Measurements from ENCODE around the gene RTP3. TPM values are rescaled to one million over a fixed set of nuclear protein-coding genes. Genes with fewer than 3 reads are reported as not detected.

The RTP3 gene
- polyA plus RNA-seq, 1 of the 3 experiments (the other 2 are of a cell fraction) = not detected

DNA sequence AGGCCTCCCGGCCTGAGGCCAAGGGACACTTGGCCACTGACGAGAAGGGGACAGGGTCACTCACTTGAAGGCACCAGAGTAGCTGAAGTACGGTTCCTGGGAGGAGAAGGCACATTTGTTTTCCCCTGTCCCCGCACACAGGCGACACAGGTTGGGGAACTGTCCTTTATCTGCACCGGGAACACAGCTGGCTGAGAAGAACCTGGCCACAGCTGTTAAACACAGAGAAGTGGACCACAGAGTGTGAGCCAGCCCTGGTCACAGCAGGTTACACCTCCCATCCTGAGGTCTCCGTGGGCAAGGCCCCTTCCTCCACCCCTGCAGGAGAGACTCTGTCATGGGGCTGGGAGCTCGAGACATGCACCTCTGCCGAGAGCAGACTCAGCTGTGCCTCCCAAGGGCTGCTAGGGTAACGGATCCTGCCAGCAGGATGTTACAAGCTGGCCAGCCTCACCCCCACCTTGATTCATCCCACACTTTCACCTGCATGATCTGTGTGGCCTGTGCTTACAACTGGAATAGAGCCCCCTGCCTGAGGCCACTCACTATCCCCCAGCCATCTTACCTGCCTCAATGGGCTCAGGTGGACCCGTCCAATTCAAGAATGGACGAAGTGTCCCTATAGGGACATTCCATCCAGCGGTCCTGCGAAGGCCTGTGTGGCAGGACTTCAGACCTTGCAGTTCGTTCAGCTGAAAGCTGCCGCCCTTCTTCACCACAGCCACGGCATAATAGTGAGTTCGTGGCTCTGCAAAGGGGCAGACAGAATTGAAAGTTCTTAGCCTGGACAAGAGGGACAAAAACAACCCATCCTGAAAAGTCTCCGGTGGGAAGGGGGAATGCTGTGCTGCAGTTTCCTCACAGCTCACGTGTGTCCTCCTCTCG, 42.3 kb upstream of the RTP3 start:
- no peak overlapping the region for H3K4me2 ChIP-seq
- no peaks in the 10 kb centered on the region for H3K36me3 ChIP-seq (replicated peaks in 1 of 2; ENCODE audit: control insufficient read depth in 1 of 2, insufficient read depth in 2 of 2, low read length in 1 of 2)
- H3K27ac ChIP-seq (ENCODE audit: low read depth in 2 of 2, low read length in 1 of 2) = no peak overlapping the region
- no peak overlapping the region for H3K9ac ChIP-seq
- ChIA-PET CTCF (interaction anchor here (0.9 to 1.1 kb wide), 2 partner anchors 10 to 31 kb away, joined by 3 read pairs; partner anchors contain the start of gene LTF), POLR2A (no interaction called here)
- H3K79me2 ChIP-seq (ENCODE audit: insufficient read depth) = no peaks in the 10 kb centered on the region
- no peaks in the 10 kb centered on the region for H3K9me2 ChIP-seq
- no peak overlapping the region for H3K4me3 ChIP-seq (ENCODE audit: low read depth in 2 of 2, low read length in 1 of 2)
- 51% methylated on average over 13 of the region's 21 CpGs for WGBS (ENCODE audit: low lambda C conversion rate)
- H3K9me3 ChIP-seq = no peaks in the 10 kb centered on the region
- H3F3A ChIP-seq (replicated peaks; ENCODE audit: insufficient read depth) = no peaks in the 10 kb centered on the region
- no peaks in the 10 kb centered on the region for H4K20me1 ChIP-seq (ENCODE audit: insufficient read depth)
- TF ChIP-seq GATA2 (CRISPR knock-in tag; IDR thresholded peaks at IDR 0.05) = no peak
- TF ChIP-seq, protein P1, sequence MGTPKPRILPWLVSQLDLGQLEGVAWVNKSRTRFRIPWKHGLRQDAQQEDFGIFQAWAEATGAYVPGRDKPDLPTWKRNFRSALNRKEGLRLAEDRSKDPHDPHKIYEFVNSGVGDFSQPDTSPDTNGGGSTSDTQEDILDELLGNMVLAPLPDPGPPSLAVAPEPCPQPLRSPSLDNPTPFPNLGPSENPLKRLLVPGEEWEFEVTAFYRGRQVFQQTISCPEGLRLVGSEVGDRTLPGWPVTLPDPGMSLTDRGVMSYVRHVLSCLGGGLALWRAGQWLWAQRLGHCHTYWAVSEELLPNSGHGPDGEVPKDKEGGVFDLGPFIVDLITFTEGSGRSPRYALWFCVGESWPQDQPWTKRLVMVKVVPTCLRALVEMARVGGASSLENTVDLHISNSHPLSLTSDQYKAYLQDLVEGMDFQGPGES (IDR thresholded peaks at IDR 0.05; ENCODE audit: low read depth, low read length) = no peak
- TF ChIP-seq JUND (IDR thresholded peaks at IDR 0.05) = no peak
- no peak for TF ChIP-seq MXI1 (IDR thresholded peaks at IDR 0.05; ENCODE audit: low read depth, low read length)
- TF ChIP-seq, protein P2, sequence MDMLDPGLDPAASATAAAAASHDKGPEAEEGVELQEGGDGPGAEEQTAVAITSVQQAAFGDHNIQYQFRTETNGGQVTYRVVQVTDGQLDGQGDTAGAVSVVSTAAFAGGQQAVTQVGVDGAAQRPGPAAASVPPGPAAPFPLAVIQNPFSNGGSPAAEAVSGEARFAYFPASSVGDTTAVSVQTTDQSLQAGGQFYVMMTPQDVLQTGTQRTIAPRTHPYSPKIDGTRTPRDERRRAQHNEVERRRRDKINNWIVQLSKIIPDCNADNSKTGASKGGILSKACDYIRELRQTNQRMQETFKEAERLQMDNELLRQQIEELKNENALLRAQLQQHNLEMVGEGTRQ (IDR thresholded peaks at IDR 0.05; ENCODE audit: borderline replicate concordance, low read depth, low read length) = no peak
- no peak for TF ChIP-seq POLR2AphosphoS5 (IDR thresholded peaks at IDR 0.05; ENCODE audit: low read depth, low read length)
- no peak for TF ChIP-seq EP300 (IDR thresholded peaks at IDR 0.05; ENCODE audit: borderline replicate concordance in 1 of 2, low read depth in 1 of 2, low read length in 1 of 2)
- TF ChIP-seq, protein P3, sequence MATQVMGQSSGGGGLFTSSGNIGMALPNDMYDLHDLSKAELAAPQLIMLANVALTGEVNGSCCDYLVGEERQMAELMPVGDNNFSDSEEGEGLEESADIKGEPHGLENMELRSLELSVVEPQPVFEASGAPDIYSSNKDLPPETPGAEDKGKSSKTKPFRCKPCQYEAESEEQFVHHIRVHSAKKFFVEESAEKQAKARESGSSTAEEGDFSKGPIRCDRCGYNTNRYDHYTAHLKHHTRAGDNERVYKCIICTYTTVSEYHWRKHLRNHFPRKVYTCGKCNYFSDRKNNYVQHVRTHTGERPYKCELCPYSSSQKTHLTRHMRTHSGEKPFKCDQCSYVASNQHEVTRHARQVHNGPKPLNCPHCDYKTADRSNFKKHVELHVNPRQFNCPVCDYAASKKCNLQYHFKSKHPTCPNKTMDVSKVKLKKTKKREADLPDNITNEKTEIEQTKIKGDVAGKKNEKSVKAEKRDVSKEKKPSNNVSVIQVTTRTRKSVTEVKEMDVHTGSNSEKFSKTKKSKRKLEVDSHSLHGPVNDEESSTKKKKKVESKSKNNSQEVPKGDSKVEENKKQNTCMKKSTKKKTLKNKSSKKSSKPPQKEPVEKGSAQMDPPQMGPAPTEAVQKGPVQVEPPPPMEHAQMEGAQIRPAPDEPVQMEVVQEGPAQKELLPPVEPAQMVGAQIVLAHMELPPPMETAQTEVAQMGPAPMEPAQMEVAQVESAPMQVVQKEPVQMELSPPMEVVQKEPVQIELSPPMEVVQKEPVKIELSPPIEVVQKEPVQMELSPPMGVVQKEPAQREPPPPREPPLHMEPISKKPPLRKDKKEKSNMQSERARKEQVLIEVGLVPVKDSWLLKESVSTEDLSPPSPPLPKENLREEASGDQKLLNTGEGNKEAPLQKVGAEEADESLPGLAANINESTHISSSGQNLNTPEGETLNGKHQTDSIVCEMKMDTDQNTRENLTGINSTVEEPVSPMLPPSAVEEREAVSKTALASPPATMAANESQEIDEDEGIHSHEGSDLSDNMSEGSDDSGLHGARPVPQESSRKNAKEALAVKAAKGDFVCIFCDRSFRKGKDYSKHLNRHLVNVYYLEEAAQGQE (IDR thresholded peaks at IDR 0.05; ENCODE audit: low read depth, low read length) = no peak
- TF ChIP-seq, protein P4, sequence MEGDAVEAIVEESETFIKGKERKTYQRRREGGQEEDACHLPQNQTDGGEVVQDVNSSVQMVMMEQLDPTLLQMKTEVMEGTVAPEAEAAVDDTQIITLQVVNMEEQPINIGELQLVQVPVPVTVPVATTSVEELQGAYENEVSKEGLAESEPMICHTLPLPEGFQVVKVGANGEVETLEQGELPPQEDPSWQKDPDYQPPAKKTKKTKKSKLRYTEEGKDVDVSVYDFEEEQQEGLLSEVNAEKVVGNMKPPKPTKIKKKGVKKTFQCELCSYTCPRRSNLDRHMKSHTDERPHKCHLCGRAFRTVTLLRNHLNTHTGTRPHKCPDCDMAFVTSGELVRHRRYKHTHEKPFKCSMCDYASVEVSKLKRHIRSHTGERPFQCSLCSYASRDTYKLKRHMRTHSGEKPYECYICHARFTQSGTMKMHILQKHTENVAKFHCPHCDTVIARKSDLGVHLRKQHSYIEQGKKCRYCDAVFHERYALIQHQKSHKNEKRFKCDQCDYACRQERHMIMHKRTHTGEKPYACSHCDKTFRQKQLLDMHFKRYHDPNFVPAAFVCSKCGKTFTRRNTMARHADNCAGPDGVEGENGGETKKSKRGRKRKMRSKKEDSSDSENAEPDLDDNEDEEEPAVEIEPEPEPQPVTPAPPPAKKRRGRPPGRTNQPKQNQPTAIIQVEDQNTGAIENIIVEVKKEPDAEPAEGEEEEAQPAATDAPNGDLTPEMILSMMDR (IDR thresholded peaks at IDR 0.05) = no peak
- no peak for DNase-seq
- H2AFZ ChIP-seq (ENCODE audit: low read depth) = no peak overlapping the region
- 0 out of 2 replicates have a peak, but pooled peaks cover 8% of the 10 kb centered on the region for H3K27me3 ChIP-seq (ENCODE audit: insufficient read depth)
- no peaks in the 10 kb centered on the region for H3K4me1 ChIP-seq (ENCODE audit: control insufficient read depth in 1 of 2, insufficient read depth in 2 of 2, low read depth in 1 of 2, low read length in 1 of 2)
